Neural crest cell (in vitro differentiated cells): ENCODE measurements around the gene RSBN1L. TPM values are rescaled to one million over a fixed set of nuclear protein-coding genes. Genes with fewer than 3 reads are reported as not detected.

Source experiments
- DNase-seq: peaks from one replicate; pipeline ENCODE4 v3.0.0; 2021; ENCODE audit warnings: low read depth, mixed read lengths, low spot score
- H3K27ac Mint-ChIP-seq: one replicate; pipeline ENCODE4 v1.8.0; 2021; ENCODE audit warnings: mild to moderate bottlenecking, mixed read lengths; ENCODE audit not compliant: unreplicated experiment
- H3K27me3 Mint-ChIP-seq: 2 replicates; pipeline ENCODE4 v1.8.0; 2021; ENCODE audit warnings: low read depth, mild to moderate bottlenecking, mixed read lengths
- H3K36me3 Mint-ChIP-seq: 2 replicates; pipeline ENCODE4 v1.8.0; 2021; ENCODE audit warnings: low read depth, mild to moderate bottlenecking, mixed read lengths
- H3K4me1 Mint-ChIP-seq: 2 replicates; pipeline ENCODE4 v1.8.0; 2021; ENCODE audit warnings: mixed read lengths
- H3K4me3 Mint-ChIP-seq: one replicate; pipeline ENCODE4 v1.8.0; 2021; ENCODE audit warnings: mild to moderate bottlenecking, mixed read lengths
- H3K9me3 Mint-ChIP-seq: 2 replicates; pipeline ENCODE4 v1.8.0; 2021; ENCODE audit warnings: mixed read lengths
- total RNA-seq: library from RNA; stranded (reverse); gene quantifications from 2 replicates; pipeline ENCODE4 v1.2.1, GENCODE V29; 2021
- TF ChIP-seq, protein P1 (sequence below): fragments of 200-600 bp; sonication (generic); conservative IDR thresholded peaks from 2 replicates; pipeline ENCODE4 v1.5.0; 2021; ENCODE audit warnings: antibody characterized with exemption, mild to moderate bottlenecking

RSBN1L gene
- total RNA-seq, 1 donor from 2014 or later: 23.6 TPM

DNA sequence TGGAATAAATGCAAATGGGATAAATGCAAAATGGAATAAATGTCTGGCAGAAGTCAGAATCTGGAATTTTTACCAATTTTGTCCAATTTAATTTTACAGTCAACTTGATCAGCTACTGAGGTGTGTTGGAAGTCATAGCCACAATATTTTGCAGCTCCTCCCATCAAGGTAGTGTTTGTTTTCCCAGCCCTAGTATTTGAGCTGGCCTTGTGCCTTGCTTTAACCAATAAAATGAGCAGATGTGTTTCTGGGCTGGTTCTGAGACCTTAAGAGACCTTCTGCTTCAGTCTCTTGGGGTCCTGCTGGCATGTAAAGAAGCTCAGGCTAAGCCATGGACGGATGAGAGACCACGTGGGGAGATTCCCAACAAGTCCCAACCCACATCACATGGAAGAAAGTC, 42.7 kb upstream of the RSBN1L start:
- TF ChIP-seq, protein P1, sequence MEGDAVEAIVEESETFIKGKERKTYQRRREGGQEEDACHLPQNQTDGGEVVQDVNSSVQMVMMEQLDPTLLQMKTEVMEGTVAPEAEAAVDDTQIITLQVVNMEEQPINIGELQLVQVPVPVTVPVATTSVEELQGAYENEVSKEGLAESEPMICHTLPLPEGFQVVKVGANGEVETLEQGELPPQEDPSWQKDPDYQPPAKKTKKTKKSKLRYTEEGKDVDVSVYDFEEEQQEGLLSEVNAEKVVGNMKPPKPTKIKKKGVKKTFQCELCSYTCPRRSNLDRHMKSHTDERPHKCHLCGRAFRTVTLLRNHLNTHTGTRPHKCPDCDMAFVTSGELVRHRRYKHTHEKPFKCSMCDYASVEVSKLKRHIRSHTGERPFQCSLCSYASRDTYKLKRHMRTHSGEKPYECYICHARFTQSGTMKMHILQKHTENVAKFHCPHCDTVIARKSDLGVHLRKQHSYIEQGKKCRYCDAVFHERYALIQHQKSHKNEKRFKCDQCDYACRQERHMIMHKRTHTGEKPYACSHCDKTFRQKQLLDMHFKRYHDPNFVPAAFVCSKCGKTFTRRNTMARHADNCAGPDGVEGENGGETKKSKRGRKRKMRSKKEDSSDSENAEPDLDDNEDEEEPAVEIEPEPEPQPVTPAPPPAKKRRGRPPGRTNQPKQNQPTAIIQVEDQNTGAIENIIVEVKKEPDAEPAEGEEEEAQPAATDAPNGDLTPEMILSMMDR: no peak
- peaks cover 3% of the 10 kb centered on the region for H3K4me1 Mint-ChIP-seq
- H3K27me3 Mint-ChIP-seq: no peaks in the 10 kb centered on the region
- no peak for DNase-seq
- H3K36me3 Mint-ChIP-seq: peaks cover 5% of the 10 kb centered on the region
- H3K4me3 Mint-ChIP-seq: no peak overlapping the region
- no peaks in the 10 kb centered on the region for H3K9me3 Mint-ChIP-seq
- peak overlapping the region; percentile 35 for H3K27ac Mint-ChIP-seq

DNA sequence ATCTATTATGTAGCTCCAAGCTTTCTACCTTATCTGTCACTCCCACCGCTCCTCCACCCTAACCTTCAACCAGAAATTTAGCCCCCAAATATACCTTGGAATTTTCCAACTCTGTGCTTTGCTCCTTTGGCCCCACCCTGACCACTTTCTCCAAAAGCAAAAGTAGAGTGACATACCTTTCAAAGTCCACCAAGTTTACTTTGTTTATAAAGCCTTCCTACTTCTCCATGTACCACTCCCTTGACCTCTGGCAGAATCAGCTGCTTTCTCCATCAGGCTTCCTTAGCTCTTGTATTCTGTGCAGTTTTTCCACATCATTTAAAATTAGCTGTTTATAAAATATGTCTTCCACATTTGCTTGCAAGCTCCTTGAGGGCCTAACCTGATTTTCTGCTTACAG, 40.9 kb upstream of the RSBN1L start:
- Mint-ChIP-seq H3K36me3 (peaks cover 5% of the 10 kb centered on the region), H3K4me1 (no peaks in the 10 kb centered on the region), H3K9me3 (no peaks in the 10 kb centered on the region), H3K27me3 (no peaks in the 10 kb centered on the region), H3K4me3 (no peak overlapping the region), H3K27ac (no peak overlapping the region)
- DNase-seq: no peak
- TF ChIP-seq, protein P1: no peak

DNA sequence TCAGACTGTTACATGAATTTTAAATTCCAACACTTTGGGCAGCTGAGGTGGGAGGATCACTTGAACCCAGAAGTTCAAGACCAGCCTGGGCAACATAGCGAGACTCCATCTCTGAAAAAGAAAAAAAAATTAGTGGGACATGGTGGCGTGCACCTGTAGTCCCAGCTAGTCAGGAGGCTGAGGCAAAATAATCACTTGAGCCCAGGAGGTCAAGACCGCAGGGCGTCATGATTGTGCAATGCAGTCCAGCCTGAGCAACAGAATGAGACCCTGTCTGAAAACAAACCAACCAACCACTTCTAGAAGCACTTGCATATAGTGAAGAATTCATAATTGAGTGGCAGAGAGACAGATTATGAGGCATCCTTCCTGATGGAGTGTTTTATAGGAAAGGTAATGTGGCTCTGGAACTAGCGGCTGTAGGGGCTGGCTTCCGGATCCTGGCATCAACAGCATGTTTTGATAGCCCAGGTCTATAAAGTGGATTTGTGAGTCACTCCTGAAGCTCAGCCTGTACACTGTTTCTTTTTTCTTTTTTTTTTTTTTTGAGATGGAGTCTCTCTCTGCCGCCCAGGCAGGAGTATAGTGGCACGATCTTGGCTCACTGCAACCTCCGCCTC, 40.3 kb upstream of the RSBN1L start:
- H3K36me3 Mint-ChIP-seq: peaks cover 5% of the 10 kb centered on the region
- TF ChIP-seq, protein P1: no peak
- H3K27ac Mint-ChIP-seq: no peak overlapping the region
- no peaks in the 10 kb centered on the region for H3K9me3 Mint-ChIP-seq
- H3K4me3 Mint-ChIP-seq: no peak overlapping the region
- H3K4me1 Mint-ChIP-seq: no peaks in the 10 kb centered on the region
- no peaks in the 10 kb centered on the region for H3K27me3 Mint-ChIP-seq
- DNase-seq: no peak

DNA sequence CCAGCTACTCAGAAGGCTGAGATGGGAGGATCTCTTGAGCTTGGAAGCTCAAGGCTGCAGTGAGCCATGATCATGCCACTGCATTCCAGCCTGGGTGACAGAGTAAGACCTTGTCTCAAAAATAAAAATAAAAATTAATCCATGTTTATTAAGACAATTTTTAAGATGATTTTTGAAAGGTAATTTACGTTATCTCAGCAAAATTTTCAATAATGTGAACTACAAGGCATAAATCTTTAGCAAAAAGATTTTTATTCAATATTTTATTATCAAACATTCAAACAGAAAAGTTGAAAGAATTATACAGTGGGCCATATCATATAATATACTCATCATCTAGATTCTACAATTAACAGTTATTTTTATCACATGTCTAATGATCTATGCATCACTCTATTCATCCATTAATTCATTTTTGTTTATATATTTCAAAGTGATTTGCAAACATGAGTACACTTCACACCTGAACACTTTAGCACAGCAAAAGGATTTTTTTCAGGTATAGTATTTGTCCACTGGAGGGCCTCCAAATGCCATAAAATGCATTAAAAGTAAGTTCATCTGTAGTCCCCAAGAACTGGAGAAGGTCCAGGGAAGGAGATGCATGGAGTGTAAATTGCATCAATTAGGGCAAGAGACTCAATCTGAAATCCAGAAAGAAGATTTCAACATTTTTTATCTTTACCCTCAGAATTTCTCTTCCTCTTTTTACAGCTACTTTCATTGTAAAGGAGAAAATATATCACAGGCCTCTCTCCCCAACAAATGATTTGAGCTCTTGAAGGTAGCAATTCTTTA, 38.6 kb upstream of the RSBN1L start:
- TF ChIP-seq, protein P1: peak; percentile 77
- Mint-ChIP-seq H3K36me3 (peaks cover 5% of the 10 kb centered on the region), H3K27me3 (no peaks in the 10 kb centered on the region), H3K9me3 (no peaks in the 10 kb centered on the region), H3K4me1 (no peaks in the 10 kb centered on the region), H3K27ac (no peak overlapping the region), H3K4me3 (no peak overlapping the region)
- DNase-seq: no peak

DNA sequence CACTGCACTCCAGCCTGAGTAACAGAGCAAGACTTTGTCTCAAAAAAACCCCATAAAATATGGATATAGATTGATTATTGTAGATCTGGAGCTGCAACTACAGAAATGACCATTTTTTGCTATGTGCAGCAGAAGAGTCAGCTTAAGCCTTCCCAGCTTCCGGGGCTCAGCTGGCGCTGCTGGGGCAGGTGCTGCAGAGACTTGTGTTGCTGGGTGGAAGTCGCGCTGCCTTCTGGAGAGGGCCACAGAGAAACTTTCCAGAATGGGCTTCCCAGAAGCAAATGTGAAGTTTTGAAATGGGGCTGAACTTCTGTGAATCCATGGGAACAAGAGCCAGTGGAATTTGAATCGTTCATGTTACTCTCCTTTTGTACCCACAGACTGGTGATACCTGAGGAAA, 37.3 kb upstream of the RSBN1L start:
- peaks cover 3% of the 10 kb centered on the region for H3K36me3 Mint-ChIP-seq
- H3K27me3 Mint-ChIP-seq: no peaks in the 10 kb centered on the region
- H3K27ac Mint-ChIP-seq: no peak overlapping the region

More for the DNA sequence above, 37.3 kb upstream of the RSBN1L start:
- H3K4me1 Mint-ChIP-seq: no peaks in the 10 kb centered on the region
- TF ChIP-seq, protein P1: no peak
- DNase-seq: no peak
- no peak overlapping the region for H3K4me3 Mint-ChIP-seq
- H3K9me3 Mint-ChIP-seq: no peaks in the 10 kb centered on the region
